ENCODE measurements around the gene SCP2.

DNA sequence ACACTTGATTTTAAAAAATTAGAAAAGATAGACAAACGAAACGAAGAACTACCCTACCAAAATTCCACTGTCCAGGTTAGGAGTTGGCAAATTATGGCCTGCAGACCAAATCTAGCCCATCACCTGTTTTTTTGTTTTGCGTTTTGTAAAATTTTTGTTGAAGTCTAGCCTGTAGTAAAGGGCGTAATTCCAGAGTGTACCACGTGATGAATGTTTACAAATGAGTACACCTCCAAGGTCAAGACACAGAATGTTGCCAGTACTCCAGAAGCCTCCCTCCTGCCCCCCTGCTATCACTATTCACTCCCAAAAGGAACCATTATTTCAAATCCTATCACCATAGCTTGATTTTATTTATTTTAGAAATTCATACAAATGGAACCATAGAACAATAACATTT, 117.8 kb downstream of the SCP2 start:
- TF ChIP-seq, protein P1, sequence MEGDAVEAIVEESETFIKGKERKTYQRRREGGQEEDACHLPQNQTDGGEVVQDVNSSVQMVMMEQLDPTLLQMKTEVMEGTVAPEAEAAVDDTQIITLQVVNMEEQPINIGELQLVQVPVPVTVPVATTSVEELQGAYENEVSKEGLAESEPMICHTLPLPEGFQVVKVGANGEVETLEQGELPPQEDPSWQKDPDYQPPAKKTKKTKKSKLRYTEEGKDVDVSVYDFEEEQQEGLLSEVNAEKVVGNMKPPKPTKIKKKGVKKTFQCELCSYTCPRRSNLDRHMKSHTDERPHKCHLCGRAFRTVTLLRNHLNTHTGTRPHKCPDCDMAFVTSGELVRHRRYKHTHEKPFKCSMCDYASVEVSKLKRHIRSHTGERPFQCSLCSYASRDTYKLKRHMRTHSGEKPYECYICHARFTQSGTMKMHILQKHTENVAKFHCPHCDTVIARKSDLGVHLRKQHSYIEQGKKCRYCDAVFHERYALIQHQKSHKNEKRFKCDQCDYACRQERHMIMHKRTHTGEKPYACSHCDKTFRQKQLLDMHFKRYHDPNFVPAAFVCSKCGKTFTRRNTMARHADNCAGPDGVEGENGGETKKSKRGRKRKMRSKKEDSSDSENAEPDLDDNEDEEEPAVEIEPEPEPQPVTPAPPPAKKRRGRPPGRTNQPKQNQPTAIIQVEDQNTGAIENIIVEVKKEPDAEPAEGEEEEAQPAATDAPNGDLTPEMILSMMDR (IDR thresholded peaks at IDR 0.05) = no peak
- TF ChIP-seq POLR2AphosphoS5 (IDR thresholded peaks at IDR 0.05; ENCODE audit: insufficient read depth in 1 of 2, low read depth in 1 of 2) = no peak
- TF ChIP-seq POLR2A (IDR thresholded peaks at IDR 0.05) = no peak
